SK-N-SH (cell line): ENCODE data around the gene IRF2. TPM values are rescaled to one million over a fixed set of nuclear protein-coding genes. Genes with fewer than 3 reads are reported as not detected.

Experiments used
- CTCF ChIA-PET: fragments of 300-600, 350-600 bp; formaldehyde crosslinking; extraction: SDS; loops from one replicate; lab custom pipeline; 2021; lab: Yijun Ruan, JAX
- POLR2A ChIA-PET: fragments of 350-600 bp; sonication (Branson Sonifier 250); formaldehyde crosslinking; extraction: SDS; loops from one replicate; lab custom pipeline; 2020; ENCODE audit warnings: antibody characterized with exemption, inconsistent platforms; lab: Yijun Ruan, JAX
- DNase-seq: peaks from one replicate; pipeline ENCODE4 v3.0.0; 2012
- H2AFZ ChIP-seq: fragments of 200-600 bp; sonication (generic); 2 replicates; pipeline ENCODE4 v1.8.1; 2016; ENCODE audit warnings: antibody characterized with exemption, mild to moderate bottlenecking, low read depth
- H3F3A ChIP-seq: fragments of 200-600 bp; sonication (generic); replicated peaks from 2 replicates; pipeline ENCODE3; 2016; ENCODE audit warnings: antibody characterized with exemption, mild to moderate bottlenecking; ENCODE audit not compliant: insufficient read depth
- H3K27ac ChIP-seq, 2 experiments: fragments of 200-500 bp in 1 of 2; fragments of 200-600 bp in 1 of 2; sonication (Bioruptor generic) in 1 of 2; sonication (generic), shearing (Covaris generic) in 1 of 2; 2 replicates each; pipeline versions ENCODE4 v1.5.1 to v1.6.1; 2014 to 2016; ENCODE audit warnings: low read depth in 2 of 2, inconsistent platforms in 1 of 2, low read length in 1 of 2, mild to moderate bottlenecking in 1 of 2, mixed read lengths in 1 of 2
- H3K27me3 ChIP-seq: fragments of 200-600 bp; sonication (generic), shearing (Covaris generic); 2 replicates; pipeline ENCODE4 v1.6.1; 2016; ENCODE audit warnings: mixed run types; ENCODE audit not compliant: insufficient read depth
- H3K36me3 ChIP-seq, 2 experiments: fragments of 200-500 bp in 1 of 2; fragments of 200-600 bp in 1 of 2; sonication (Bioruptor generic) in 1 of 2; sonication (generic) in 1 of 2; replicated peaks in 1 of 2; 2 replicates each; pipeline versions ENCODE3 to v1.5.1; 2014 to 2016; ENCODE audit warnings: low read length in 1 of 2, mild to moderate bottlenecking in 1 of 2; ENCODE audit not compliant: insufficient read depth in 2 of 2, control insufficient read depth in 1 of 2
- H3K4me1 ChIP-seq, 2 experiments: fragments of 200-500 bp in 1 of 2; fragments of 200-600 bp in 1 of 2; sonication (Bioruptor generic) in 1 of 2; sonication (generic), shearing (Covaris generic) in 1 of 2; 2 replicates each; pipeline versions ENCODE4 v1.5.1 to v1.6.1; 2014 to 2016; ENCODE audit warnings: low read depth in 1 of 2, low read length in 1 of 2, mixed run types in 1 of 2; ENCODE audit not compliant: insufficient read depth in 2 of 2, control insufficient read depth in 1 of 2
- H3K4me2 ChIP-seq: fragments of 200-600 bp; sonication (generic), shearing (Covaris generic); 2 replicates; pipeline ENCODE4 v1.6.1; 2017; ENCODE audit warnings: mixed run types
- H3K4me3 ChIP-seq, 2 experiments: fragments of 200-500 bp in 1 of 2; fragments of 200-600 bp in 1 of 2; sonication (Bioruptor generic) in 1 of 2; sonication (generic), shearing (Covaris generic) in 1 of 2; 2 replicates each; pipeline versions ENCODE4 v1.5.1 to v1.8.1; 2014 to 2016; ENCODE audit warnings: low read depth in 2 of 2, inconsistent platforms in 1 of 2, low read length in 1 of 2, mild to moderate bottlenecking in 1 of 2, mixed read lengths in 1 of 2, moderate library complexity in 1 of 2
- H3K79me2 ChIP-seq: fragments of 200-600 bp; sonication (generic); 2 replicates; pipeline ENCODE4 v1.8.1; 2017; ENCODE audit warnings: mild to moderate bottlenecking; ENCODE audit not compliant: insufficient read depth
- H3K9ac ChIP-seq: fragments of 200-600 bp; sonication (generic); 2 replicates; pipeline ENCODE4 v1.6.1; 2017; ENCODE audit warnings: mixed run types
- H3K9me2 ChIP-seq: fragments of 200-600 bp; sonication (generic); 2 replicates; pipeline ENCODE4 v1.6.1; 2017; ENCODE audit warnings: mixed run types
- H3K9me3 ChIP-seq: fragments of 200-600 bp; sonication (generic); 2 replicates; pipeline ENCODE4 v1.6.1; 2017; ENCODE audit warnings: mixed run types, mild to moderate bottlenecking, moderate library complexity
- H4K20me1 ChIP-seq: fragments of 200-600 bp; sonication (generic); 2 replicates; pipeline ENCODE4 v1.6.1; 2017; ENCODE audit warnings: mild to moderate bottlenecking, mixed run types; ENCODE audit not compliant: insufficient read depth
- CHD2 ChIP-seq: fragments of 150-350 bp; IDR thresholded peaks from 2 replicates; pipeline ENCODE4 v1.6.1; 2018; ENCODE audit warnings: low read length; ENCODE audit not compliant: partially characterized antibody
- CTCF ChIP-seq: fragments of 200-600 bp; sonication (generic); IDR thresholded peaks from 2 replicates; pipeline ENCODE4 v1.6.1; 2017; ENCODE audit warnings: antibody characterized with exemption, mild to moderate bottlenecking, moderate library complexity
- ELF1 ChIP-seq: IDR thresholded peaks from 2 replicates; pipeline ENCODE4 v1.4.0; 2012
- FOXJ3 ChIP-seq: sonication (generic); formaldehyde crosslinking; IDR thresholded peaks from 2 replicates; pipeline ENCODE4 v1.5.1; 2020; ENCODE audit warnings: mild to moderate bottlenecking, missing genetic modification reagents
- GABPA ChIP-seq: IDR thresholded peaks from 2 replicates; pipeline ENCODE4 v1.4.0; 2012; ENCODE audit warnings: low read depth, mild to moderate bottlenecking
- JUND ChIP-seq: IDR thresholded peaks from 2 replicates; pipeline ENCODE4 v1.4.0; 2012
- MAX ChIP-seq: IDR thresholded peaks from 2 replicates; pipeline ENCODE4 v1.4.0; 2012; ENCODE audit warnings: low read depth
- MEF2A ChIP-seq: IDR thresholded peaks from 2 replicates; pipeline ENCODE4 v1.4.0; 2012; ENCODE audit warnings: low read depth, borderline replicate concordance
- MXI1 ChIP-seq: IDR thresholded peaks from 2 replicates; pipeline ENCODE4 v1.6.1; 2012; ENCODE audit warnings: mild to moderate bottlenecking, low read depth, low read length, improper control_type of control experiment
- NRF1 ChIP-seq: IDR thresholded peaks from 2 replicates; pipeline ENCODE4 v1.6.1; 2012; ENCODE audit warnings: low read depth, mild to moderate bottlenecking, low read length
- REST ChIP-seq: IDR thresholded peaks from 2 replicates; pipeline ENCODE4 v1.6.1; 2012; ENCODE audit warnings: mild to moderate bottlenecking, low read depth, low read length, moderate library complexity
- RFX5 ChIP-seq: IDR thresholded peaks from 2 replicates; pipeline ENCODE4 v1.6.1; 2012; ENCODE audit warnings: mild to moderate bottlenecking, improper control_type of control experiment, low read length
- RXRA ChIP-seq: IDR thresholded peaks from 2 replicates; pipeline ENCODE4 v1.4.0; 2012; ENCODE audit warnings: low read depth, mild to moderate bottlenecking, borderline replicate concordance
- SIN3A ChIP-seq: IDR thresholded peaks from 2 replicates; pipeline ENCODE4 v1.6.1; 2012; ENCODE audit warnings: low read depth, mild to moderate bottlenecking, low read length, moderate library complexity, borderline replicate concordance
- SMC3 ChIP-seq: IDR thresholded peaks from 2 replicates; pipeline ENCODE4 v1.6.1; 2012; ENCODE audit warnings: low read depth, low read length, improper control_type of control experiment
- TAF1 ChIP-seq: IDR thresholded peaks from 2 replicates; pipeline ENCODE4 v1.6.1; 2012; ENCODE audit warnings: low read depth, mild to moderate bottlenecking, low read length, moderate library complexity, borderline replicate concordance
- USF2 ChIP-seq: fragments of 150-350 bp; IDR thresholded peaks from 2 replicates; pipeline ENCODE4 v1.6.1; 2017; ENCODE audit warnings: antibody characterized with exemption, low read length, low read depth, borderline replicate concordance
- YY1 ChIP-seq: IDR thresholded peaks from 2 replicates; pipeline ENCODE4 v1.4.0; 2012; ENCODE audit warnings: low read depth, mild to moderate bottlenecking
- WGBS: methylation state at CpG from one replicate; pipeline ENCODE4 v1.1.6; 2017; ENCODE audit warnings: low lambda C conversion rate; 5-methylcytosine and 5-hydroxymethylcytosine counted together
- polyA plus RNA-seq, 3 experiments: library from polyadenylated mRNA; depleted of rRNA; stranded (reverse); fragments of >200 nt; gene quantifications; 2 replicates each; pipeline ENCODE4 v1.2.3, GENCODE V29; 2012

The IRF2 gene
- polyA plus RNA-seq, 1 of the 3 experiments (the other 2 are of a cell fraction), result 23.3 TPM

- Histone ChIP-seq H3K36me3 (peaks cover 24 to 35% of the 10 kb centered on the region in 2 experiments), H3K27ac (no peak overlapping the region), H3K4me3 (no peak overlapping the region), H3F3A (peaks cover 19% of the 10 kb centered on the region), H4K20me1 (no peaks in the 10 kb centered on the region), H3K27me3 (no peaks in the 10 kb centered on the region), H3K9ac (no peak overlapping the region), H3K4me1 (peaks cover 12 to 30% of the 10 kb centered on the region in 2 experiments), H3K9me2 (no peaks in the 10 kb centered on the region), H2AFZ (no peak overlapping the region), H3K9me3 (no peaks in the 10 kb centered on the region), H3K4me2 (no peak overlapping the region), H3K79me2 (no peaks in the 10 kb centered on the region)
- WGBS, result 96% methylated on average over 6 of the region's 6 CpGs
- CTCF ChIA-PET, result no interaction called here
- no peak for DNase-seq
- TF ChIP-seq FOXJ3 (CRISPR knock-in tag) (no peak), USF2 (no peak), ELF1 (no peak), NRF1 (no peak), RFX5 (no peak), MEF2A (no peak), REST (no peak), RXRA (no peak), MAX (no peak), GABPA (no peak), SMC3 (no peak), YY1 (no peak), MXI1 (no peak), SIN3A (no peak), JUND (no peak), TAF1 (no peak), CHD2 (no peak), CTCF (no peak)
- POLR2A ChIA-PET, result no interaction called here
Measured at GRCh38 chr4:184385705-184386141, 88.6 kb downstream of the IRF2 start.
